DOHH2 (cell line): ENCODE measurements around the gene MGRN1.

Experiments
- H3F3A ChIP-seq: fragments of 200-600 bp; sonication (generic), shearing (Covaris generic); 2 replicates; pipeline ENCODE4 v1.6.0; 2016; ENCODE audit warnings: antibody characterized with exemption, mild to moderate bottlenecking; ENCODE audit not compliant: control insufficient read depth, insufficient read depth
- H3K27ac ChIP-seq: fragments of 200-600 bp; sonication (generic); 2 replicates; pipeline ENCODE4 v1.5.1; 2014; ENCODE audit warnings: low read depth, mild to moderate bottlenecking, low read length, moderate library complexity
- H3K27me3 ChIP-seq: fragments of 200-600 bp; sonication (generic); 2 replicates; pipeline ENCODE4 v1.6.1; 2014; ENCODE audit warnings: mild to moderate bottlenecking, low read length, mixed read lengths; ENCODE audit not compliant: control insufficient read depth
- H3K36me3 ChIP-seq: fragments of 200-600 bp; sonication (generic); 2 replicates; pipeline ENCODE4 v1.6.1; 2014; ENCODE audit warnings: mild to moderate bottlenecking, low read length, moderate library complexity, mixed read lengths; ENCODE audit not compliant: control insufficient read depth
- H3K4me1 ChIP-seq: fragments of 200-600 bp; sonication (generic); 2 replicates; pipeline ENCODE4 v1.6.1; 2014; ENCODE audit warnings: mild to moderate bottlenecking, low read length, mixed read lengths; ENCODE audit not compliant: control insufficient read depth
- H3K4me2 ChIP-seq: fragments of 200-600 bp; sonication (generic); 2 replicates; pipeline ENCODE4 v1.6.0; 2014; ENCODE audit warnings: mild to moderate bottlenecking, low read length, moderate library complexity
- H3K4me3 ChIP-seq: fragments of 200-600 bp; sonication (generic); 2 replicates; pipeline ENCODE4 v1.5.1; 2014; ENCODE audit warnings: mild to moderate bottlenecking, low read length, mixed read lengths
- H3K79me2 ChIP-seq: fragments of 200-600 bp; sonication (generic); 2 replicates; pipeline ENCODE4 v1.6.1; 2014; ENCODE audit warnings: mild to moderate bottlenecking, low read length, mixed read lengths; ENCODE audit not compliant: control insufficient read depth
- H3K9me2 ChIP-seq: fragments of 200-600 bp; sonication (generic); replicated peaks from 2 replicates; pipeline ENCODE4 v1.6.1; 2014; ENCODE audit warnings: mild to moderate bottlenecking, low read length, mixed read lengths; ENCODE audit not compliant: control insufficient read depth
- H3K9me3 ChIP-seq: fragments of 200-600 bp; sonication (generic); 2 replicates; pipeline ENCODE4 v1.6.1; 2014; ENCODE audit warnings: antibody characterized with exemption, low read length, mixed read lengths; ENCODE audit not compliant: control insufficient read depth, insufficient read depth
- H4K20me1 ChIP-seq: fragments of 200-600 bp; sonication (generic); 2 replicates; pipeline ENCODE4 v1.6.0; 2014; ENCODE audit warnings: low read depth, mild to moderate bottlenecking, antibody characterized with exemption, low read length, moderate library complexity; ENCODE audit not compliant: control insufficient read depth, insufficient read depth
- EZH2phosphoT487 ChIP-seq: fragments of 200-600 bp; sonication (generic); IDR thresholded peaks from 2 replicates; pipeline ENCODE4 v1.6.1; 2017; ENCODE audit warnings: borderline replicate concordance, mild to moderate bottlenecking, antibody characterized with exemption, low read length, moderate library complexity, mixed read lengths
- TF ChIP-seq, protein P1 (sequence below): fragments of 200-600 bp; sonication (generic); IDR thresholded peaks from one replicate; pipeline ENCODE4 v1.5.1; 2014; ENCODE audit warnings: antibody characterized with exemption, mild to moderate bottlenecking, low read depth, low read length; ENCODE audit not compliant: poor library complexity, severe bottlenecking

The MGRN1 gene

DNA sequence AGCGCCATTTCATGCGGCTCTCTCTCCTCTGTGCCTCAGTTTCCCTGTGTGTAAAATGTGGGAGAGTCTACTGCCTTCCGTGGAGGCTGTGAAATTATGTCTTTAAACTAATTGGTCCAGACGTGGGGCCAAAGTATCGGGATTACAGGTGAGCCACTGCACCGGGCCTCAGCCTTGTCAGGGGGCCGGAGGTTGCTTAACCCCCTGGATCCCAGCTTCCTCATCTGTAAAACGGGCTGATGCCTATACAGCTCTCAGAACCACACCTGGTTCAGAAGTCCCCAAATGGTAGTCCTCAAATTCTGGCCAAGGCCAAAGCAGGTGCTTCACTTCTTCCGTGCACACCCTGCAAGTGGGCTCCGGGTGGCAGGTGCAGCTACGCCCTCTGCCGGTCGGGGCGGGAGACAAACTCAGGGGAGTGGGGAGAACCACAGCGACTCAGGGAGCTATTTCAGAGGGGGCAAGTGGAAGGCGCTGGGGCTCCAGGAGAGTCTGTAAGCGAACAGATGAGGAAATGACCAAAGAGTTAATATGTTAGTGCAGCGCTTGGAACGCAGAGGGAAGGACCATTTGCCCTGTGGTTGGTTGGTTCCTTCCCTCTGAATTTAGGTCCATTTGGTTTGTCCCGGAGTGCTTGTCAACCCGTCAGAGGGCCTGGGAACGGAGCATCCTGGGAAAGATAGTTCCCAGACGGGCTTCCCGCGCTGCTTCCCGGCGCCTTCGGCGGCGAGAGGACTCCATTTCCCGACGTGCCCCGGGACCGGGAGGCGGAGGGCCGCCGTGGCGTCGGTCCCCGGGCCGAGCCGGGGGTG lies at the start of gene MGRN1:
MGRN1 (plus strand) TSS at position 812 of the 812 bp plus-strand sequence. CDS start 135 bp downstream, outside the sequence.
- peaks cover 17% of the 10 kb centered on the region; the same call in 1 of the 2 replicates for H4K20me1 ChIP-seq
- H3K4me2 ChIP-seq, result peak within 1 kb of the TSS; percentile 92
- H3K4me3 ChIP-seq, result peak within 1 kb of the TSS; percentile 90
- no peak for TF ChIP-seq EZH2phosphoT487
- TF ChIP-seq, protein P1, sequence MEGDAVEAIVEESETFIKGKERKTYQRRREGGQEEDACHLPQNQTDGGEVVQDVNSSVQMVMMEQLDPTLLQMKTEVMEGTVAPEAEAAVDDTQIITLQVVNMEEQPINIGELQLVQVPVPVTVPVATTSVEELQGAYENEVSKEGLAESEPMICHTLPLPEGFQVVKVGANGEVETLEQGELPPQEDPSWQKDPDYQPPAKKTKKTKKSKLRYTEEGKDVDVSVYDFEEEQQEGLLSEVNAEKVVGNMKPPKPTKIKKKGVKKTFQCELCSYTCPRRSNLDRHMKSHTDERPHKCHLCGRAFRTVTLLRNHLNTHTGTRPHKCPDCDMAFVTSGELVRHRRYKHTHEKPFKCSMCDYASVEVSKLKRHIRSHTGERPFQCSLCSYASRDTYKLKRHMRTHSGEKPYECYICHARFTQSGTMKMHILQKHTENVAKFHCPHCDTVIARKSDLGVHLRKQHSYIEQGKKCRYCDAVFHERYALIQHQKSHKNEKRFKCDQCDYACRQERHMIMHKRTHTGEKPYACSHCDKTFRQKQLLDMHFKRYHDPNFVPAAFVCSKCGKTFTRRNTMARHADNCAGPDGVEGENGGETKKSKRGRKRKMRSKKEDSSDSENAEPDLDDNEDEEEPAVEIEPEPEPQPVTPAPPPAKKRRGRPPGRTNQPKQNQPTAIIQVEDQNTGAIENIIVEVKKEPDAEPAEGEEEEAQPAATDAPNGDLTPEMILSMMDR, result peak; percentile 100
- H3K4me1 ChIP-seq, result peaks cover 22% of the 10 kb centered on the region
- H3K27me3 ChIP-seq, result no peaks in the 10 kb centered on the region
- H3K9me3 ChIP-seq, result no peaks in the 10 kb centered on the region
- H3K36me3 ChIP-seq, result peaks cover 7% of the 10 kb centered on the region
- no peaks in the 10 kb centered on the region for H3F3A ChIP-seq
- H3K27ac ChIP-seq, result peak within 1 kb of the TSS; percentile 75
- peaks cover 40% of the 10 kb centered on the region for H3K79me2 ChIP-seq
- H3K9me2 ChIP-seq, result no peaks in the 10 kb centered on the region

DNA sequence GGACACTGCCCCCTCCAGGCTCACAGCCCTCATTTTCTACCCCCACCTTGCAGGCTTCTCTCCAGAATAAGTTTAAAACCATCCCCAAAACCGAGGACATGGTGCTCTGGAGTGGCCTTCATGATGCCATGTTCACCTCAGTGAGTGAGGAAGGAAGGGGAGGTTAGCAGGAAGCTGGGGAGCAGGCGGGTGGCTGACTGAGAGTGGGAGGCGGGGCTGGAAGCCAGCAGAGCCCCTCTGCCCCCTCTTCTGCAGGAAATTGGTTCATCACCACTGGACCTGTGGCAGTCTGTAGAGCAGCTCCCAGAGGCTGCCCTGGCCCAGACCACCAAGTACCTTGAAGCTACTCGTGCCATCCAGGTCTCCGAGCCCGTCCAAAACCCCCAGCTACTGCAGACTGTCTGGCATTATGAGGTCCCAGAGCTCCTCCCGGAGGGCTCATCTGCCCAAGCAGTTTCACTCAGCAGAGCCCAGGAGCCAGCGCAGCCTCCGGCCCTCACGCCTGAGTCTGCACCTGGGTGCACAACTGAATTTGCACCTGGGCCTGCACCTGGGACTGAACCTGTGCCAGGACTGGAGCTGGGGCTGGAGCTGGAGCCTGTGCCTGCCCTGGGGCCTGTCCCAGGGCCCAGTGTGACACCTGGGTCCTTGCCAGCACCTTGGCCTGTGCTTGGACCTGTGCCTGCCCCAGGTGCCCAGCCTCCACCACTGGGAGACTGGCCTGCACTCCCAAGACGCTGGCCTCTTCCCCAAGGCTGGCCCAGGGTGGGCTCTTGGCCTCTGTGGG lies 49.5 kb upstream of the MGRN1 start:
- Histone ChIP-seq H3K9me3 (no peaks in the 10 kb centered on the region), H3K27me3 (peaks cover 12% of the 10 kb centered on the region), H3K27ac (no peak overlapping the region), H3K4me1 (no peaks in the 10 kb centered on the region), H3F3A (no peaks in the 10 kb centered on the region), H3K36me3 (no peaks in the 10 kb centered on the region), H3K4me3 (no peak overlapping the region), H4K20me1 (no peaks in the 10 kb centered on the region), H3K79me2 (no peaks in the 10 kb centered on the region), H3K4me2 (no peak overlapping the region), H3K9me2 (no peaks in the 10 kb centered on the region)
- no peak for TF ChIP-seq EZH2phosphoT487
- TF ChIP-seq, protein P1, result peak; percentile 11

DNA sequence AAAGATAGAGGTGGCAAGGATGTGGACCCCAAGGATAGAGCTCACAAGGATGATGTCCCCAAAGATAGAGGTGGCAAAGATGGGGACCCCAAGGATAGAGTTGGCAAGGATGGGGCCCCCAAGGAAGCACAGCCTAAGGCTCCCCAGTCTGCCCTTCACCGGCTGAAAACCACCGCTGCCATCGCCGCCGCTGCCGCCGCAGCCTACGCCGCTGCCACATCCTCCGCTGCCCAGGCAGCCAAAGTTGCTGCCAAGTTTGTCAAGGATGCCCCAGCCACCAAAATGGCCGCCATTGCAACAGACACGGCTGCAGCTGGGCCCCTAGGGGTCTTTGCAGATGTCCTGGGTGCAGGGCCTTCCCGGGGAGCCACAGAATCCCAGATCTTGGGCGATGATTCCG lies 48.6 kb upstream of the MGRN1 start:
- no peaks in the 10 kb centered on the region for H3K36me3 ChIP-seq
- no peaks in the 10 kb centered on the region for H3K9me2 ChIP-seq
- no peaks in the 10 kb centered on the region for H3F3A ChIP-seq
- no peak overlapping the region for H3K27ac ChIP-seq
- no peak overlapping the region for H3K4me3 ChIP-seq
- TF ChIP-seq EZH2phosphoT487, result no peak
- TF ChIP-seq, protein P1, result no peak
- H3K9me3 ChIP-seq, result no peaks in the 10 kb centered on the region
- H4K20me1 ChIP-seq, result no peaks in the 10 kb centered on the region
- no peaks in the 10 kb centered on the region for H3K4me1 ChIP-seq
- H3K27me3 ChIP-seq, result peaks cover 7% of the 10 kb centered on the region
- no peak overlapping the region for H3K4me2 ChIP-seq
- no peaks in the 10 kb centered on the region for H3K79me2 ChIP-seq
